Measurements from ENCODE around the gene CHCT1. TPM values are rescaled to one million over a fixed set of nuclear protein-coding genes. Genes with fewer than 3 reads are reported as not detected.
"Not testable (repeated sequence)": the region's sequence is repeated elsewhere in the genome, so short reads cannot be mapped to it uniquely, and the experiment has no call there.

CHCT1 gene
- total and polyA plus RNA-seq, 2 donors (not counting 1 experiment from before 2014, with no cell fraction given): not detected

DNA sequence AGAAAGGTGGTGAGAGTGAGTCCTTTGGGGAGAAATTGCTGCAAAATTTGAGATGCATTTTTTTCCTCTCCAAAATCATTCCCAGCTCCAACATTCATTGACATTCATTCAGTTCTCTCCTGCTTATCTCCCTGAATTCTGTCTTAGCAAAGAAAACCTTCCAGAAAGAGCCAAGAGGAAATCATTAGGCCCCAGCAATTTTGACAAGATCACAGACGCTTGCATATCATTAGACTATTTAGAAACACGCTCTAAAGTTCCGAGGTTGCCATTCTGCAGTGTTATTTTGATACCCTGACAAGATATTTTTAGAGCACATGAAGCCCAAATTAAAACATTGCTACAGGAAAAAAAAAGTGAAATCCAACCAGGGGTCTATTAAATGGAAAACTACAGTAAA lies 9.6 kb upstream of the CHCT1 start:
- Histone ChIP-seq H3K36me3 (ENCODE audit: control insufficient read depth, insufficient read depth, low read length) (no peaks in the 10 kb centered on the region), H3K9ac (ENCODE audit: insufficient read depth, low read length) (no peak overlapping the region), H3K27me3 (ENCODE audit: control insufficient read depth, insufficient read depth, low read length) (no peaks in the 10 kb centered on the region), H3K79me2 (ENCODE audit: control insufficient read depth, insufficient read depth, low read length) (no peaks in the 10 kb centered on the region), H4K20me1 (ENCODE audit: control insufficient read depth, extremely low read depth, insufficient read depth, low read length) (no peaks in the 10 kb centered on the region), H3K9me3 (ENCODE audit: control insufficient read depth, insufficient read depth, low read depth, low read length) (no peaks in the 10 kb centered on the region), H2AFZ (ENCODE audit: low read length) (no peak overlapping the region), H3K4me1 (ENCODE audit: control insufficient read depth, extremely low read depth, insufficient read depth, low read length) (no peaks in the 10 kb centered on the region), H3K4me2 (ENCODE audit: extremely low read depth, insufficient read depth, low read length) (no peak overlapping the region), H3K27ac (ENCODE audit: insufficient read depth, low read length) (no peak overlapping the region), H3K4me3 (replicated peaks in 1 of 4; ENCODE audit: control extremely low read depth in 1 of 4, insufficient read depth in 1 of 4, low read depth in 3 of 4, low read length in 4 of 4) (no peak overlapping the region)
- TF ChIP-seq EZH2 (IDR thresholded peaks at IDR 0.05; ENCODE audit: low read length, missing control alignments) (no peak), CTCF (conservative IDR thresholded peaks at IDR 0.05 in 1 of 2, IDR thresholded peaks at IDR 0.05 in 1 of 2; ENCODE audit: low read depth in 1 of 2, low read length in 2 of 2) (no peak)
- no peak for DNase-seq (ENCODE audit: low read depth in 2 of 2)

GRCh38 chr17:60415146-60415545 lies 7.1 kb upstream of the CHCT1 start:
- H3K27ac ChIP-seq (ENCODE audit: insufficient read depth, low read length): no peak overlapping the region
- TF ChIP-seq CTCF (conservative IDR thresholded peaks at IDR 0.05 in 1 of 2, IDR thresholded peaks at IDR 0.05 in 1 of 2; ENCODE audit: low read depth in 1 of 2, low read length in 2 of 2) (no peak), EZH2 (IDR thresholded peaks at IDR 0.05; ENCODE audit: low read length, missing control alignments) (no peak)
- H3K9ac ChIP-seq (ENCODE audit: insufficient read depth, low read length): no peak overlapping the region
- no peak overlapping the region for H2AFZ ChIP-seq (ENCODE audit: low read length)
- H3K4me1 ChIP-seq (ENCODE audit: control insufficient read depth, extremely low read depth, insufficient read depth, low read length): no peaks in the 10 kb centered on the region
- H3K4me2 ChIP-seq (ENCODE audit: extremely low read depth, insufficient read depth, low read length): no peak overlapping the region
- no peaks in the 10 kb centered on the region for H3K79me2 ChIP-seq (ENCODE audit: control insufficient read depth, insufficient read depth, low read length)
- H3K27me3 ChIP-seq (ENCODE audit: control insufficient read depth, insufficient read depth, low read length): no peaks in the 10 kb centered on the region
- no peak overlapping the region for H3K4me3 ChIP-seq (replicated peaks in 1 of 4; ENCODE audit: control extremely low read depth in 1 of 4, insufficient read depth in 1 of 4, low read depth in 3 of 4, low read length in 4 of 4)
- H3K36me3 ChIP-seq (ENCODE audit: control insufficient read depth, insufficient read depth, low read length): no peaks in the 10 kb centered on the region
- H3K9me3 ChIP-seq (ENCODE audit: control insufficient read depth, insufficient read depth, low read depth, low read length): no peaks in the 10 kb centered on the region
- no peaks in the 10 kb centered on the region for H4K20me1 ChIP-seq (ENCODE audit: control insufficient read depth, extremely low read depth, insufficient read depth, low read length)
- no peak for DNase-seq (ENCODE audit: low read depth in 2 of 2)

DNA sequence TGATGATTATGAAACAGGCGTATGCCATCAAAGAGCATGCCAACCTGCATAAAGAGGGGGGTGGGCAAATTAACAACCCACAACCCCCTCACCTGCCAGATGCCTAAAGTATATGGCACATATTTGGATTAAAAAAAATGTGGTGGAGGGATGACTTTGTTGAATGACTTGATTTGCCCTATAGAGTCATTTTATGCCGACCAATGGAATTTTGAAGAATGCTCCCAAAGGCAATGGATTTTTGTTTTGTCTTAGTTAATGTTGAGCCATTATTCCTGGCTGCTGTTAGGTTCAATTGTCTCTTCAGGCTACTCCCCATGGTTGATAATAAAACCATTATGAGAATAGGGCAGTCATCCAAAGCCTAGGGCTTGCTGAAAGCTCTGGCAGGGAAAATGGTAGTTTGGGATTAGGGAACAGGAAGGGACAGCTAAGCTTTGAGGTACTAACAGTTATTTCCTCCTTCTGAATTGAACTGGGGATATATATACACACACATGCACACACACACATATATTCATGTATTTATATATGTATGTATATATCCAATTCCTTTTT lies 5.8 kb upstream of the CHCT1 start:
- no peak overlapping the region for H3K4me2 ChIP-seq (ENCODE audit: extremely low read depth, insufficient read depth, low read length)
- no peaks in the 10 kb centered on the region for H3K27me3 ChIP-seq (ENCODE audit: control insufficient read depth, insufficient read depth, low read length)
- H3K9ac ChIP-seq (ENCODE audit: insufficient read depth, low read length): no peak overlapping the region
- no peak overlapping the region for H2AFZ ChIP-seq (ENCODE audit: low read length)
- H3K4me1 ChIP-seq (ENCODE audit: control insufficient read depth, extremely low read depth, insufficient read depth, low read length): no peaks in the 10 kb centered on the region
- H3K4me3 ChIP-seq (replicated peaks in 1 of 4; ENCODE audit: control extremely low read depth in 1 of 4, insufficient read depth in 1 of 4, low read depth in 3 of 4, low read length in 4 of 4): no peak overlapping the region
- no peak overlapping the region for H3K27ac ChIP-seq (ENCODE audit: insufficient read depth, low read length)
- H4K20me1 ChIP-seq (ENCODE audit: control insufficient read depth, extremely low read depth, insufficient read depth, low read length): no peaks in the 10 kb centered on the region
- DNase-seq (ENCODE audit: low read depth in 2 of 2): no peak
- TF ChIP-seq CTCF (conservative IDR thresholded peaks at IDR 0.05 in 1 of 2, IDR thresholded peaks at IDR 0.05 in 1 of 2; ENCODE audit: low read depth in 1 of 2, low read length in 2 of 2) (no peak), EZH2 (IDR thresholded peaks at IDR 0.05; ENCODE audit: low read length, missing control alignments) (no peak)
- no peaks in the 10 kb centered on the region for H3K79me2 ChIP-seq (ENCODE audit: control insufficient read depth, insufficient read depth, low read length)
- no peaks in the 10 kb centered on the region for H3K36me3 ChIP-seq (ENCODE audit: control insufficient read depth, insufficient read depth, low read length)
- H3K9me3 ChIP-seq (ENCODE audit: control insufficient read depth, insufficient read depth, low read depth, low read length): no peaks in the 10 kb centered on the region

- H2AFZ ChIP-seq (ENCODE audit: low read length); DNase-seq (ENCODE audit: low read depth in 2 of 2); H3K9me3 ChIP-seq (ENCODE audit: control insufficient read depth, insufficient read depth, low read depth, low read length); H3K4me1 ChIP-seq (ENCODE audit: control insufficient read depth, extremely low read depth, insufficient read depth, low read length); H3K4me2 ChIP-seq (ENCODE audit: extremely low read depth, insufficient read depth, low read length); H3K27me3 ChIP-seq (ENCODE audit: control insufficient read depth, insufficient read depth, low read length); H3K9ac ChIP-seq (ENCODE audit: insufficient read depth, low read length); H4K20me1 ChIP-seq (ENCODE audit: control insufficient read depth, extremely low read depth, insufficient read depth, low read length); H3K4me3 ChIP-seq (replicated peaks in 1 of 4; ENCODE audit: control extremely low read depth in 1 of 4, insufficient read depth in 1 of 4, low read depth in 3 of 4, low read length in 4 of 4); H3K27ac ChIP-seq (ENCODE audit: insufficient read depth, low read length); H3K36me3 ChIP-seq (ENCODE audit: control insufficient read depth, insufficient read depth, low read length); H3K79me2 ChIP-seq (ENCODE audit: control insufficient read depth, insufficient read depth, low read length): not testable (repeated sequence)
Measured at GRCh38 chr17:60419003-60419402, 3.3 kb upstream of the CHCT1 start.

GRCh38 chr17:60419875-60420274 lies 2.4 kb upstream of the CHCT1 start:
- not testable (repeated sequence) for H3K36me3 ChIP-seq (ENCODE audit: control insufficient read depth, insufficient read depth, low read length); H3K27me3 ChIP-seq (ENCODE audit: control insufficient read depth, insufficient read depth, low read length); H3K9me3 ChIP-seq (ENCODE audit: control insufficient read depth, insufficient read depth, low read depth, low read length); H4K20me1 ChIP-seq (ENCODE audit: control insufficient read depth, extremely low read depth, insufficient read depth, low read length); H3K9ac ChIP-seq (ENCODE audit: insufficient read depth, low read length); H3K4me1 ChIP-seq (ENCODE audit: control insufficient read depth, extremely low read depth, insufficient read depth, low read length); H3K79me2 ChIP-seq (ENCODE audit: control insufficient read depth, insufficient read depth, low read length); H3K27ac ChIP-seq (ENCODE audit: insufficient read depth, low read length); H2AFZ ChIP-seq (ENCODE audit: low read length); H3K4me3 ChIP-seq (replicated peaks in 1 of 4; ENCODE audit: control extremely low read depth in 1 of 4, insufficient read depth in 1 of 4, low read depth in 3 of 4, low read length in 4 of 4); H3K4me2 ChIP-seq (ENCODE audit: extremely low read depth, insufficient read depth, low read length); DNase-seq (ENCODE audit: low read depth in 2 of 2)

Data from fibroblast of lung (primary cell).